CD14-positive monocyte (primary cell): Measurements from ENCODE around the gene LMNTD2. TPM values are rescaled to one million over a fixed set of nuclear protein-coding genes. Genes with fewer than 3 reads are reported as not detected.

ENCODE experiments used
- DNase-seq, 3 donors: peaks; one replicate each; pipeline ENCODE4 v3.0.0-alpha.2; 2011 to 2022
- H2AFZ ChIP-seq: 2 replicates; pipeline ENCODE4 v1.6.0; 2012; ENCODE audit warnings: mild to moderate bottlenecking, low read depth, low read length, inconsistent platforms; ENCODE audit not compliant: insufficient read depth, poor library complexity, severe bottlenecking
- H3K27ac ChIP-seq, 2 donors: 1 replicate in 1 of 2; 2 replicates in 1 of 2; pipeline ENCODE4 v1.5.1; 2012 to 2013; ENCODE audit warnings: low read length in 2 of 2, control low read depth in 1 of 2, inconsistent platforms in 1 of 2, low read depth in 1 of 2, mild to moderate bottlenecking in 1 of 2
- H3K27me3 ChIP-seq, 2 donors: one replicate each; pipeline versions ENCODE4 v1.6.0 to v1.6.1; 2011 to 2013; ENCODE audit warnings: low read length in 2 of 2; ENCODE audit not compliant: control insufficient read depth in 2 of 2, insufficient read depth in 2 of 2
- H3K36me3 ChIP-seq, 2 donors: replicated peaks in 1 of 2; 1 replicate in 1 of 2; 2 replicates in 1 of 2; pipeline versions ENCODE4 v1.5.1 to v1.6.1; 2012 to 2013; ENCODE audit warnings: low read length in 2 of 2, control low read depth in 1 of 2, inconsistent platforms in 1 of 2, mild to moderate bottlenecking in 1 of 2; ENCODE audit not compliant: insufficient read depth in 2 of 2, control insufficient read depth in 1 of 2
- H3K4me1 ChIP-seq, 2 donors: 1 replicate in 1 of 2; 2 replicates in 1 of 2; pipeline versions ENCODE4 v1.5.1 to v1.6.1; 2012 to 2013; ENCODE audit warnings: low read length in 2 of 2, control low read depth in 1 of 2, inconsistent platforms in 1 of 2, mild to moderate bottlenecking in 1 of 2, moderate library complexity in 1 of 2; ENCODE audit not compliant: insufficient read depth in 2 of 2, control insufficient read depth in 1 of 2
- H3K4me2 ChIP-seq: replicated peaks from 2 replicates; pipeline ENCODE3; 2012; ENCODE audit warnings: low read length, moderate library complexity, mild to moderate bottlenecking; ENCODE audit not compliant: poor library complexity, severe bottlenecking; ENCODE audit errors: extremely low read depth
- H3K4me3 ChIP-seq, 3 experiments: fragments of 200-600 bp in 1 of 3; sonication (generic) in 1 of 3; replicated peaks in 1 of 3; 1 replicate in 2 of 3; 2 replicates in 1 of 3; pipeline ENCODE4 v1.5.1; 2011 to 2013; ENCODE audit warnings: low read length in 3 of 3, mild to moderate bottlenecking in 3 of 3, control low read depth in 2 of 3, low read depth in 2 of 3, inconsistent platforms in 1 of 3, moderate library complexity in 1 of 3
- H3K79me2 ChIP-seq: 2 replicates; pipeline ENCODE4 v1.6.0; 2012; ENCODE audit warnings: mild to moderate bottlenecking, control low read depth, inconsistent platforms, low read length, moderate library complexity; ENCODE audit not compliant: insufficient read depth
- H3K9ac ChIP-seq: 2 replicates; pipeline ENCODE4 v1.6.0; 2017; ENCODE audit warnings: low read length, mild to moderate bottlenecking; ENCODE audit not compliant: insufficient read depth, poor library complexity, severe bottlenecking
- H3K9me3 ChIP-seq, 2 donors: replicated peaks in 1 of 2; 1 replicate in 1 of 2; 2 replicates in 1 of 2; pipeline versions ENCODE4 v1.5.1 to v1.6.1; 2012 to 2013; ENCODE audit warnings: low read length in 2 of 2, control low read depth in 1 of 2; ENCODE audit not compliant: control insufficient read depth in 1 of 2, insufficient read depth in 1 of 2
- H4K20me1 ChIP-seq: 2 replicates; pipeline ENCODE4 v1.6.0; 2012; ENCODE audit warnings: mild to moderate bottlenecking, low read length, control low read depth, moderate library complexity; ENCODE audit not compliant: insufficient read depth
- H3K27ac Mint-ChIP-seq, 7 donors: one replicate each; pipeline ENCODE4 v1.8.0; 2020; ENCODE audit warnings: mild to moderate bottlenecking in 7 of 7, mixed read lengths in 7 of 7, moderate library complexity in 6 of 7, inconsistent platforms in 2 of 7
- H3K27me3 Mint-ChIP-seq, 3 donors: one replicate each; pipeline ENCODE4 v1.8.0; 2021 to 2022; ENCODE audit warnings: low read depth in 3 of 3, mild to moderate bottlenecking in 3 of 3, mixed read lengths in 3 of 3, moderate library complexity in 3 of 3, inconsistent platforms in 1 of 3
- H3K36me3 Mint-ChIP-seq, 2 donors: one replicate each; pipeline ENCODE4 v1.8.0; 2020; ENCODE audit warnings: mixed read lengths in 2 of 2, inconsistent platforms in 1 of 2, mild to moderate bottlenecking in 1 of 2
- H3K4me1 Mint-ChIP-seq: one replicate; pipeline ENCODE4 v1.8.0; 2020; ENCODE audit warnings: mild to moderate bottlenecking, mixed read lengths
- H3K4me3 Mint-ChIP-seq, 2 donors: one replicate each; pipeline ENCODE4 v1.8.0; 2020; ENCODE audit warnings: mild to moderate bottlenecking in 2 of 2, mixed read lengths in 2 of 2, moderate library complexity in 1 of 2
- H3K9me3 Mint-ChIP-seq, 7 donors: one replicate each; pipeline ENCODE4 v1.8.0; 2020 to 2022; ENCODE audit warnings: mixed read lengths in 7 of 7, mild to moderate bottlenecking in 6 of 7, moderate library complexity in 6 of 7, inconsistent platforms in 2 of 7
- WGBS: methylation state at CpG from one replicate; pipeline ENCODE4 v1.1.5; 2013; ENCODE audit warnings: missing lambda C conversion rate; ENCODE audit not compliant: insufficient coverage; 5-methylcytosine and 5-hydroxymethylcytosine counted together
- intact Hi-C, 2 donors: fragments of 100-400 bp; cut with micrococcal nuclease; formaldehyde crosslinking; loops; one replicate each; pipeline versions ENCODE4 v1.15.0 to v1.15.1; 2023
- polyA plus RNA-seq, 3 donors: library from polyadenylated mRNA; depleted of rRNA in 1 of 3; unstranded in 2 of 3; stranded (reverse) in 1 of 3; fragments of 300-500 nt in 2 of 3; fragments of >200 nt in 1 of 3; fragmentation: Illumina TruSeq in 2 of 3; gene quantifications; 1 replicate in 2 of 3; 2 replicates in 1 of 3; pipeline ENCODE4 v1.2.3, GENCODE V29; 2012 to 2021
- TF ChIP-seq, protein P1 (sequence below): fragments of 200-600 bp; IDR thresholded peaks from one replicate; pipeline ENCODE4 v1.8.0; 2022; ENCODE audit warnings: antibody characterized with exemption, mild to moderate bottlenecking

Gene LMNTD2
- polyA plus RNA-seq, 3 donors: 0.67 to 10.6 (median 1.2) TPM

DNA sequence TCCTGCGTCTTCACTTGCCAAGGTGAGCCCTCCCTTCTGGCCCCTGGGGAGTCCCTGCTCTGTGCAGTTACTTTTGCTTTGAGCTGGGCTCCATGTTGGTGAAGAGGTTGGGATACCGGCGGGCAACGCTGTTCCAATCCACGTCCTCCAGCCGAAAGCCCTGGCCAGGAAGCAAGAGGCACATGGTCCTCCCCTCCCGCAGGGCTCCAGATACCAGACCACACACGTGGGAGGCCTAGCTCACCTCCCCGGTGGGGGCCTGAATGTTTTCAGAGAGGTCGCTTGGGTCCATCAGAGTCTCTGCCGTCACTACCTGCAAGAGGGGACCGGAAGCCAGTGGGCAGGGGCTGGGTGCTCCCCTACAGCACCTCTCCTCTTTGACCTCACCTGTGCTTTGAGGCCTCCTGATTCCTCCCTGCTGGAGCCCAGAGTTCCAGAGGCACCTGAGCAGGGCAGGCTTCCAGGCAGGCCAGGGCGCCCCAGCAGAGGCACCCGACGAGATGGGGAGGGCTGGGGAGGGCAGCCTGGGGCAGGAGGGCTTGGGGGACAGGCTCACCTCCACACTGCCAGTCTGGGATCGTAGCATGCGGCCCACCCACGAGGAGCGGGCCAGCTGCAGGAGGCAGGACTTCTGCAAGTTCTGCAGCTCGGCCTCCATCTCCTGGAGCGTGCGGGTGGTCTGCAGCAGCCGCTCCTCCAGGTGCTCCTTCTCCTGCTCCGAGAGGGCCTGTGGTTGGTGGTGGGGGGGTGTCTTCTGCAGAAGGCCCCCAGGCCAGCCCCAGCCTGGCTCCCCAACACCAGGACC lies 3.0 kb downstream of the LMNTD2 start:
- TF ChIP-seq, protein P1, sequence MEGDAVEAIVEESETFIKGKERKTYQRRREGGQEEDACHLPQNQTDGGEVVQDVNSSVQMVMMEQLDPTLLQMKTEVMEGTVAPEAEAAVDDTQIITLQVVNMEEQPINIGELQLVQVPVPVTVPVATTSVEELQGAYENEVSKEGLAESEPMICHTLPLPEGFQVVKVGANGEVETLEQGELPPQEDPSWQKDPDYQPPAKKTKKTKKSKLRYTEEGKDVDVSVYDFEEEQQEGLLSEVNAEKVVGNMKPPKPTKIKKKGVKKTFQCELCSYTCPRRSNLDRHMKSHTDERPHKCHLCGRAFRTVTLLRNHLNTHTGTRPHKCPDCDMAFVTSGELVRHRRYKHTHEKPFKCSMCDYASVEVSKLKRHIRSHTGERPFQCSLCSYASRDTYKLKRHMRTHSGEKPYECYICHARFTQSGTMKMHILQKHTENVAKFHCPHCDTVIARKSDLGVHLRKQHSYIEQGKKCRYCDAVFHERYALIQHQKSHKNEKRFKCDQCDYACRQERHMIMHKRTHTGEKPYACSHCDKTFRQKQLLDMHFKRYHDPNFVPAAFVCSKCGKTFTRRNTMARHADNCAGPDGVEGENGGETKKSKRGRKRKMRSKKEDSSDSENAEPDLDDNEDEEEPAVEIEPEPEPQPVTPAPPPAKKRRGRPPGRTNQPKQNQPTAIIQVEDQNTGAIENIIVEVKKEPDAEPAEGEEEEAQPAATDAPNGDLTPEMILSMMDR: no peak
- 88% methylated on average over 17 of the region's 24 CpGs for WGBS

DNA sequence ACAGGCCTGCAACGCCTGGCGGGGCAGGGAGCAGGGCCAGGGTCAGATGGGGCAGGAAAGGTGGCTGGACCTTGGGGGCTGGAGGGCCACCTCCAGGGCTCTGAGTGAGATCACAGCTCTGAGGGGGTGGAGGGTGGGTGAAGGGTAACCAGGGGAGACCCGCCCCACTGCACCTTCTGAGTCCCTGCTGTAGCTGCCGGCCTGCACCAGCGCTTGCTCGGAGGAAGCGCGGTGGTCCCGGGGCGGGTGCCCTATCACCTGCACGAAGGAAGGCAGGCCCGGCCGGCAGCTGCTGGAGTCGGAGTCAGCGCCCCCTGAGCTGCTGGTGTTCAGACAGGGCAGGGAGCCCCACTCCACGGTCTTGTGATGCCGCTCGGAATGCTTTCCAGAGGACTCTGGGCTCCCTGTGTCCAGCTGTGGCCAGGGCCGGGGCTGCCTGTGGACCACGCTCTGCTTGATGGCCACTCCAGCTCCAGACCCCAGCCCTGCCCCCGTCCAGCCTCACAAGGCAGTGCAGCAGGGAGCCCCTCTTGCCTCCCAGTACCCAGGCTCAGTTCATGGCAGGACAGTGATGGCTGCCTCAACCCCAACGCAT lies 3.8 kb downstream of the LMNTD2 start:
- H2AFZ ChIP-seq: no peak overlapping the region
- no peak overlapping the region for H3K4me2 ChIP-seq
- H3K4me3 Mint-ChIP-seq: peak overlapping the region in 1 of 2 donors; percentile 73
- peaks cover 2% of the 10 kb centered on the region for H4K20me1 ChIP-seq
- peaks cover 0 to 2% of the 10 kb centered on the region in 2 donors for H3K36me3 Mint-ChIP-seq
- 58% methylated on average over 21 of the region's 22 CpGs for WGBS
- intact Hi-C loops: loop anchor here in 1 of 2 donors (2.0 kb wide), 1 partner anchor 166 kb away; no protein-coding TSS in a partner anchor
- peaks cover 29 to 71% (median 46%) of the 10 kb centered on the region in 3 donors for H3K27me3 Mint-ChIP-seq
- no peak overlapping the region for H3K27ac ChIP-seq
- DNase-seq: no peak
- no peak overlapping the region for H3K27ac Mint-ChIP-seq
- H3K36me3 ChIP-seq: no peaks in the 10 kb centered on the region
- peaks cover 4 to 60% of the 10 kb centered on the region in 2 donors for H3K27me3 ChIP-seq
- H3K4me3 ChIP-seq: no peak overlapping the region
- H3K79me2 ChIP-seq: peaks cover 2% of the 10 kb centered on the region
- TF ChIP-seq, protein P1: no peak
- peaks cover 0 to 10% (median 2%) of the 10 kb centered on the region in 7 donors for H3K9me3 Mint-ChIP-seq
- no peak overlapping the region for H3K9ac ChIP-seq
- H3K9me3 ChIP-seq: peaks cover 0 to 8% of the 10 kb centered on the region in 2 donors
- peaks cover 14 to 36% of the 10 kb centered on the region in 2 donors for H3K4me1 ChIP-seq
- H3K4me1 Mint-ChIP-seq: peaks cover 17% of the 10 kb centered on the region

More for the DNA sequence above, 3.0 kb downstream of the LMNTD2 start:
- intact Hi-C loops: loop anchor here in 1 of 2 donors (2.0 kb wide), 1 partner anchor 165 kb away; no protein-coding TSS in a partner anchor
- Histone ChIP-seq H3K4me3 (no peak overlapping the region), H3K79me2 (peaks cover 3% of the 10 kb centered on the region), H3K27ac (no peak overlapping the region), H3K4me1 (peaks cover 16 to 44% of the 10 kb centered on the region in 2 donors), H3K27me3 (peaks cover 4 to 60% of the 10 kb centered on the region in 2 donors), H4K20me1 (peaks cover 10% of the 10 kb centered on the region), H3K4me2 (no peak overlapping the region), H3K9ac (no peak overlapping the region), H3K36me3 (no peaks in the 10 kb centered on the region), H3K9me3 (peaks cover 0 to 8% of the 10 kb centered on the region in 2 donors), H2AFZ (no peak overlapping the region)
- Mint-ChIP-seq H3K27ac (no peak overlapping the region), H3K36me3 (peaks cover 0 to 2% of the 10 kb centered on the region in 2 donors), H3K4me1 (peaks cover 18% of the 10 kb centered on the region), H3K9me3 (peaks cover 0 to 10% (median 2%) of the 10 kb centered on the region in 7 donors), H3K4me3 (peak overlapping the region; percentile 31 to 73), H3K27me3 (peaks cover 29 to 71% (median 46%) of the 10 kb centered on the region in 3 donors)
- no peak for DNase-seq
